NCI-H226 (cell line): ENCODE measurements around the gene PCDHGA4.
"Not testable (repeated sequence)": the region's sequence is repeated elsewhere in the genome, so short reads cannot be mapped to it uniquely, and the experiment has no call there.

Experiments
- DNase-seq: peaks from one replicate; pipeline ENCODE4 v3.0.0-alpha.2; 2015

PCDHGA4 gene

DNA sequence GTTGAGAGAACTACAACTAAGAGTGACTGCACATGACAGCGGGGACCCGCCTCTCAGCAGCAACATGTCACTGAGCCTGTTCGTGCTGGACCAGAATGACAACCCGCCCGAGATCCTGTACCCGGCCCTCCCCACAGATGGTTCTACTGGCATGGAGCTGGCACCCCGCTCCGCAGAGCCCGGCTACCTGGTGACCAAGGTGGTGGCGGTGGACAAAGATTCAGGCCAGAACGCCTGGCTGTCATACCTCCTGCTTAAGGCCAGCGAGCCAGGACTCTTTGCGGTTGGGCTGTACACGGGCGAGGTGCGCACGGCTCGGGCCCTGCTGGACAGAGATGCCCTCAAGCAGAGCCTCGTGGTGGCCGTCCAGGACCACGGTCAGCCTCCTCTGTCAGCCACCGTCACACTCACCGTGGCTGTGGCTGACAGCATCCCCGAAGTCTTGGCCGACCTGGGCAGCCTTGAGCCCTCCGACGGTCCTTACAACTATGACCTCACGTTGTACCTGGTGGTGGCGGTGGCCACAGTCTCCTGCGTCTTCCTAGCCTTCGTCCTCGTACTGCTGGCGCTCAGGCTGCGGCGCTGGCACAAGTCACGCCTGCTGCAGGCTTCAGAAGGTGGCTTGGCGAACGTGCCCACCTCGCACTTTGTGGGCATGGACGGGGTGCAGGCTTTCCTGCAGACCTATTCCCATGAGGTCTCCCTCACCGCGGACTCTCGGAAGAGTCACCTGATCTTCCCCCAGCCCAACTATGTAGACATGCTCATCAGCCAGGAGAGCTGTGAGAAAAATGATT lies 29.8 kb downstream of the PCDHGA4 start:
- DNase-seq, result no peak

- not testable (repeated sequence) for DNase-seq
These were observed 32.9 kb downstream of the PCDHGA4 start, which contains the start of gene PCDHGB4 for GRCh38 chr5:141387557-141388311. PCDHGB4 (plus strand) TSS chr5:141387698; CDS start chr5:141387885, 187 bp downstream.

GRCh38 chr5:141388661-141389060 lies 33.8 kb downstream of the PCDHGA4 start:
- no peak for DNase-seq

DNA sequence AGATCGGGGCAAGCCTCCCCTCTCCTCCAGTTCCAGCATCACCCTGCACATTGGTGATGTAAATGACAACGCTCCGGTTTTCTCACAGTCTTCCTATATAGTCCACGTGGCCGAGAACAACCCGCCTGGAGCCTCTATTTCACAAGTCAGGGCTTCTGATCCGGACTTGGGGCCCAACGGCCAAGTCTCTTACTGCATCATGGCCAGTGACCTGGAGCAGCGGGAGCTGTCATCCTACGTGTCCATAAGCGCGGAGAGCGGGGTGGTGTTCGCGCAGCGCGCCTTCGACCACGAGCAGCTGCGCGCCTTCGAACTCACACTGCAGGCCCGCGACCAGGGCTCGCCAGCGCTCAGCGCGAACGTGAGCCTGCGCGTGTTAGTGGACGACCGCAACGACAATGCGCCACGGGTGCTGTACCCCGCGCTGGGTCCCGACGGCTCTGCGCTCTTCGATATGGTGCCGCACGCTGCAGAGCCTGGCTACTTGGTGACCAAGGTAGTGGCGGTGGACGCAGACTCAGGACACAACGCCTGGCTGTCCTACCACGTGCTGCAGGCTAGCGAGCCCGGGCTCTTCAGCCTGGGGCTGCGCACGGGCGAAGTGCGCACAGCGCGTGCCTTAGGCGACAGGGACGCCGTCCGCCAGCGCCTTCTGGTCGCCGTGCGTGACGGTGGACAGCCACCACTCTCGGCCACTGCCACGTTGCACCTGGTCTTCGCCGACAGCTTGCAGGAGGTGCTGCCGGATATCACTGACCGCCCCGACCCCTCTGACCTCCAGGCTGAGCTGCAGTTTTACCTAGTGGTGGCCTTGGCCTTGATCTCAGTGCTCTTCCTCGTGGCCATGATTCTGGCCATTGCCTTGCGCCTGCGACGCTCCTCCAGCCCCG lies 34.6 kb downstream of the PCDHGA4 start:
- no peak for DNase-seq

DNA sequence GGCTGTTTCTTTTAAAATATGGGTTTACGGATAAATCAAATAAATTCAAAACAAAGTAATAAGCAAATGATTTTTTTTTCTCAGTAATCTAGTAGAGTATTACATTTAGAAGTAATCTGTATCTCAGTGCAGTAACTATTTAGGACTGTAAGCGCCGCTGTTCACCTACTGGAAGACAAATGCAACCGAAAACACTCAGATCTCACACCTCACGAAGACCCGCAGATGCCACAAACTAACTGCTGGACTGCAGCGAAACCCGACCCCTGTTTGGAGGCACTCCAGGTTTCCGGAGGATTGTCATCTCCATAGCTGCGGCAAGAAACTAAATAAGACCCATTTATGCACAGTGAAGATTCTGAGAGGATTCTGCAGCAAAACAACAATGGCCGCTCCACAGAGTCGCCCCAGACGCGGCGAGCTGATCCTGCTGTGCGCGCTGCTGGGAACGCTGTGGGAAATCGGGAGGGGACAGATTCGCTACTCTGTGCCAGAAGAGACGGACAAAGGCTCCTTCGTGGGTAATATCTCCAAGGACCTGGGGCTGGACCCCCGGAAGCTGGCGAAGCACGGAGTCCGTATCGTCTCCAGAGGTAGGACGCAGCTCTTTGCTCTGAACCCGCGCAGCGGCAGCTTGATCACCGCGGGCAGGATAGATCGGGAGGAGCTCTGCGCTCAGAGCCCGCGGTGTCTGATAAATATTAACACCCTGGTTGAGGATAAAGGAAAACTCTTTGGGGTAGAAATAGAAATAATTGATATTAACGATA lies 37.8 kb downstream of the PCDHGA4 start, which contains the start of gene PCDHGA8:
TSS of gene PCDHGA8 (plus strand) at position 205 of the 770 bp plus-strand sequence. CDS start at position 386, 181 bp downstream.
- DNase-seq, result no peak

DNA sequence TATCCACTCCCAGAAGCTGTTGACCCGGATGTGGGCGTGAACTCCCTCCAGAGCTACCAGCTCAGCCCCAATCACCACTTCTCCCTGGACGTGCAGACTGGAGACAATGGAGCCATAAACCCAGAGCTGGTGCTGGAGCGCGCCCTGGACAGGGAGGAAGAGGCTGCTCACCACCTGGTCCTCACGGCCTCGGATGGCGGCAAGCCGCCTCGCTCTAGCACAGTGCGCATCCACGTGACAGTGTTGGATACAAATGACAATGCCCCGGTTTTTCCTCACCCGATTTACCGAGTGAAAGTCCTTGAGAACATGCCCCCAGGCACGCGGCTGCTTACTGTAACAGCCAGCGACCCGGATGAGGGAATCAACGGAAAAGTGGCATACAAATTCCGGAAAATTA lies 38.4 kb downstream of the PCDHGA4 start:
- DNase-seq, result no peak

- not testable (repeated sequence) for DNase-seq
These were observed 39.8 kb downstream of the PCDHGA4 start for GRCh38 chr5:141394401-141395187.

DNA sequence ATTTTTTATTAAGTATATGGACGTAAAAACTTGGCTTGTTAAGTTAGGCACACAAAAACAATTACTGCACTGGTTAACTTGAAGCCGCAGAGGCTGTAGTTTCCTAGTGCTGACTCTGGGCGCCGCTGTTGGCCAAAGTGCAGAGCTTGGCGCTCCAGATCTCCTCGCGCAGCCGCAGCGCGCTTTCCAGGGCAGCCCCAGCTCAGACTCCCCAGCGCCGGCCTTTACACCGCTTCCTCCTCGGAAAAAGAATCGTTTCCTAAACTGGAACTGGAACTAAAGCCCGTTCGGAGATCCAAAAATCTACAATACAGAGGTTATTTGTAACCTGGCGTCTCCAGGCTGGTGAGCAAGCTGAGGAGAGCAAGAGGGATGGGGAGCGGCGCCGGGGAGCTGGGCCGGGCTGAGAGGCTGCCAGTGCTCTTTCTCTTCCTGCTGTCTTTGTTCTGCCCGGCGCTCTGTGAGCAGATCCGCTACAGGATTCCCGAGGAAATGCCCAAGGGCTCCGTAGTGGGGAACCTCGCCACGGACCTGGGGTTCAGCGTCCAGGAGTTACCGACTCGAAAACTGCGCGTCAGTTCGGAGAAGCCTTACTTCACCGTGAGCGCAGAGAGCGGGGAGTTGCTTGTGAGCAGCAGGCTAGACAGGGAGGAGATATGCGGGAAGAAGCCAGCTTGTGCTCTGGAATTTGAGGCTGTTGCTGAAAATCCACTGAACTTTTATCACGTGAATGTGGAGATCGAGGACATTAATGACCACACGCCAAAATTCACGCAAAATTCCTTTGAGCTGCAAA lies 43.1 kb downstream of the PCDHGA4 start, which contains the start of gene PCDHGB5:
TSS of gene PCDHGB5 (plus strand) at position 192 of the 796 bp plus-strand sequence. CDS start at position 373, 181 bp downstream.
- DNase-seq, result not testable (repeated sequence)

- DNase-seq, result no peak
These were observed 43.8 kb downstream of the PCDHGA4 start for GRCh38 chr5:141398608-141399007.

GRCh38 chr5:141399555-141400258 lies 44.9 kb downstream of the PCDHGA4 start:
- no peak for DNase-seq

DNA sequence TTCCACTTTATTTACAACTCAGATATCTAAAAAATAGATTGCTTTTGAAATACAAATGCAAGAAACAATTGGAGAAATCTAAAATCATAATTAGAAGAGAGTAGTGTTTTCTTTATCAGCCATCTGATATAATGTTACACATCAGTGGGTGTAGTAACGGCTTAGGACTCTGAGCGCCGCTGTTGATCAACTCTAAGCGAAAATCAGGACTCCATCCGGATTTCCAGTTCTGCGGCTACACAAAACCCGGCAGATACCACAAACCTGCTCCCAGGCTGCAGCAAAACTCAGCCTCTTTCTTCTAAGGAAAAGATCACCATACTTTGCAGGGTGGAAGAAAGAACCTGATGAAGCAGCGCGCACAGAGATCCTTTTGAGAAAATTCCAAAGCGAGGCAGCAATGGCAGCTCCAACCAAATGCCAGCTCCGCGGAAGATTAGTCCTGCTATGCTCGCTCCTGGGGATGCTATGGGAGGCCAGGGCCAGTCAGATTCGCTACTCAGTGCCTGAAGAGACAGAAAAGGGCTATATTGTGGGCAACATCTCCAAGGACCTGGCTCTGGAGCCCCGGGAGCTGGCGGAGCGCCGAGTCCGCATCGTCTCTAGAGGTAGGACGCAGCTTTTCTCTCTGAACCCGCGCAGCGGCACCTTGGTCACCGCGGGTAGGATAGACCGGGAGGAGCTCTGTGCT lies 47.9 kb downstream of the PCDHGA4 start, which contains the start of gene PCDHGA9:
TSS of gene PCDHGA9 (plus strand) at position 226 of the 691 bp plus-strand sequence. CDS start at position 401, 175 bp downstream.
- DNase-seq, result no peak

DNA sequence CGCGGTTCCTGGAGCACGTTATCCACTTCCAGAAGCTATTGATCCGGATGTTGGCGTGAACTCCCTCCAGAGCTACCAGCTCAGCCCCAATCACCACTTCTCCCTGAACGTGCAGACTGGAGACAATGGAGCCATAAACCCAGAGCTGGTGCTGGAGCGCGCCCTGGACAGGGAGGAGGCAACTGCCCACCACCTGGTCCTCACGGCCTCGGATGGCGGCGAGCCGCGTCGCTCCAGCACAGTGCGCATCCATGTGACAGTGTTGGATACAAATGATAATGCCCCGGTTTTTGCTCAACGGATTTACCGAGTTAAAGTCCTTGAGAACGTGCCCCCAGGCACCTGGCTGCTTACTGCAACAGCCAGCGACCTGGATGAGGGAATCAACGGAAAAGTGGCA lies 48.6 kb downstream of the PCDHGA4 start:
- DNase-seq, result no peak
